ENCODE results near the gene NLRC5.

GRCh38 chr16:57021757-57022156 lies 32.4 kb downstream of the NLRC5 start:
- TF ChIP-seq, protein P1, sequence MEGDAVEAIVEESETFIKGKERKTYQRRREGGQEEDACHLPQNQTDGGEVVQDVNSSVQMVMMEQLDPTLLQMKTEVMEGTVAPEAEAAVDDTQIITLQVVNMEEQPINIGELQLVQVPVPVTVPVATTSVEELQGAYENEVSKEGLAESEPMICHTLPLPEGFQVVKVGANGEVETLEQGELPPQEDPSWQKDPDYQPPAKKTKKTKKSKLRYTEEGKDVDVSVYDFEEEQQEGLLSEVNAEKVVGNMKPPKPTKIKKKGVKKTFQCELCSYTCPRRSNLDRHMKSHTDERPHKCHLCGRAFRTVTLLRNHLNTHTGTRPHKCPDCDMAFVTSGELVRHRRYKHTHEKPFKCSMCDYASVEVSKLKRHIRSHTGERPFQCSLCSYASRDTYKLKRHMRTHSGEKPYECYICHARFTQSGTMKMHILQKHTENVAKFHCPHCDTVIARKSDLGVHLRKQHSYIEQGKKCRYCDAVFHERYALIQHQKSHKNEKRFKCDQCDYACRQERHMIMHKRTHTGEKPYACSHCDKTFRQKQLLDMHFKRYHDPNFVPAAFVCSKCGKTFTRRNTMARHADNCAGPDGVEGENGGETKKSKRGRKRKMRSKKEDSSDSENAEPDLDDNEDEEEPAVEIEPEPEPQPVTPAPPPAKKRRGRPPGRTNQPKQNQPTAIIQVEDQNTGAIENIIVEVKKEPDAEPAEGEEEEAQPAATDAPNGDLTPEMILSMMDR (IDR thresholded peaks at IDR 0.05; ENCODE audit: insufficient read depth, low read length, poor library complexity, severe bottlenecking) = no peak
- TF ChIP-seq EZH2phosphoT487 (conservative IDR thresholded peaks at IDR 0.05; ENCODE audit: low read length) = no peak
